Stomach (tissue), 4 donors: ENCODE results near the gene BBS4.
"Not testable (repeated sequence)": the region's sequence is repeated elsewhere in the genome, so short reads cannot be mapped to it uniquely, and the experiment has no call there.

Source experiments
- EP300 ChIP-seq: sonication (generic); formaldehyde crosslinking; IDR thresholded peaks from one replicate; pipeline ENCODE4 v1.6.1; 2017; ENCODE audit warnings: antibody characterized with exemption
- POLR2A ChIP-seq, 4 donors: fragments of 450-650 bp; IDR thresholded peaks; one replicate each; pipeline ENCODE4 v1.6.1; 2016; ENCODE audit warnings: antibody characterized with exemption in 4 of 4, control low read depth in 2 of 4, mild to moderate bottlenecking in 1 of 4, moderate library complexity in 1 of 4
- POLR2AphosphoS5 ChIP-seq, 3 donors: sonication (generic); formaldehyde crosslinking; IDR thresholded peaks; one replicate each; pipeline ENCODE4 v1.6.1; 2016; ENCODE audit warnings: antibody characterized with exemption in 3 of 3
- TF ChIP-seq, protein P1 (sequence below), 7 experiments: fragments of 450-650 bp in 4 of 7; fragments of 200-600 bp in 3 of 7; sonication (generic) in 3 of 7; IDR thresholded peaks; one replicate each; pipeline ENCODE4 v1.5.1; 2016 to 2019; ENCODE audit warnings: antibody characterized with exemption in 7 of 7, control low read depth in 2 of 7, mild to moderate bottlenecking in 1 of 7

DNA sequence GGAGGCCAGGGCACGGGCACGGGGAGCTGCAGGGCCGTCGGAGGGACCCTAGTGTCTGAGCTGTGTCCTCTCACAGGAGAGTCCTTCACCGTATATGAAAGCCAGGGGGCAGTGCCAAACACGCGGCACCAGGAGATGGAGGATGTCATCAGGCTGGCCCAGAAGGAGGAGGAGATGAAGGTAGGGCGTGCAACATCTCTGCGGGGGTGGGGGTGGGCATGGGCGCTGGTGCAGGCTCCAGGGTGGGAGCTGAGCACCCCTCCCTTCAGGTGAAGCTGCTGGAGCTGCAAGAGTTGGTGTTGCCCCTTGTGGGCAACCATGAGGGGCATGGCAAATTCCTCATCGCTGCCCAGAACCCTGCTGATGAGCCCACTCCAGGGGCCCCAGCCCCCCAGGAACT lies 20.3 kb upstream of the BBS4 start:
- TF ChIP-seq, protein P1, sequence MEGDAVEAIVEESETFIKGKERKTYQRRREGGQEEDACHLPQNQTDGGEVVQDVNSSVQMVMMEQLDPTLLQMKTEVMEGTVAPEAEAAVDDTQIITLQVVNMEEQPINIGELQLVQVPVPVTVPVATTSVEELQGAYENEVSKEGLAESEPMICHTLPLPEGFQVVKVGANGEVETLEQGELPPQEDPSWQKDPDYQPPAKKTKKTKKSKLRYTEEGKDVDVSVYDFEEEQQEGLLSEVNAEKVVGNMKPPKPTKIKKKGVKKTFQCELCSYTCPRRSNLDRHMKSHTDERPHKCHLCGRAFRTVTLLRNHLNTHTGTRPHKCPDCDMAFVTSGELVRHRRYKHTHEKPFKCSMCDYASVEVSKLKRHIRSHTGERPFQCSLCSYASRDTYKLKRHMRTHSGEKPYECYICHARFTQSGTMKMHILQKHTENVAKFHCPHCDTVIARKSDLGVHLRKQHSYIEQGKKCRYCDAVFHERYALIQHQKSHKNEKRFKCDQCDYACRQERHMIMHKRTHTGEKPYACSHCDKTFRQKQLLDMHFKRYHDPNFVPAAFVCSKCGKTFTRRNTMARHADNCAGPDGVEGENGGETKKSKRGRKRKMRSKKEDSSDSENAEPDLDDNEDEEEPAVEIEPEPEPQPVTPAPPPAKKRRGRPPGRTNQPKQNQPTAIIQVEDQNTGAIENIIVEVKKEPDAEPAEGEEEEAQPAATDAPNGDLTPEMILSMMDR (IDR thresholded peaks at IDR 0.05), result not testable (repeated sequence)
- TF ChIP-seq POLR2A (IDR thresholded peaks at IDR 0.05); POLR2AphosphoS5 (IDR thresholded peaks at IDR 0.05); EP300: not testable (repeated sequence)
